GM18867 (cell line): ENCODE measurements around the gene PTTG2.
A peak's percentile ranks its signal among the peaks of the same experiment; 100 is the strongest.

Experiments
- ATAC-seq: cut with Tn5 transposase; IDR thresholded peaks from one replicate; pipeline ENCODE4 v1.9.1; 2021; ENCODE audit warnings: mild to moderate bottlenecking, moderate library complexity; ENCODE audit not compliant: unreplicated experiment

The PTTG2 gene

DNA sequence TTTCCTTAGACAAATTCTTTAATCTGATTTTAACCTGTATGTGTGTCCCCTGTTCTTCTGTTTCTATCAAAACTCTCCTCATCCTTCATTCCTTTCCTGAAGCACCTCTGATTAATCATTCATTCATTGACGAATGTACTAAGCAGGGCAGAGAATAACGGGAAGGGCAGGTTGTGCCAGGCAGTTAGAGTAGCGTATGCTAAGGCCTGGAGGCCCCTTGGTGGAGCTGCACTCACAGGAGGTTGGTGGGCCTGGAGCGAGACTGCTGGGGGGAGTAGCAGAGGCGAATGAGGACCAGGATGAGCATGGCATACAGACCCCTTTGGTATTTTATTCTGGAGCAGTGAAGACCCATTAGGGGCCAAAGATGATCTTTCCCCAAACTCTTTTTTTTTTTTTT lies 22.5 kb downstream of the PTTG2 start:
- ATAC-seq = no peak

DNA sequence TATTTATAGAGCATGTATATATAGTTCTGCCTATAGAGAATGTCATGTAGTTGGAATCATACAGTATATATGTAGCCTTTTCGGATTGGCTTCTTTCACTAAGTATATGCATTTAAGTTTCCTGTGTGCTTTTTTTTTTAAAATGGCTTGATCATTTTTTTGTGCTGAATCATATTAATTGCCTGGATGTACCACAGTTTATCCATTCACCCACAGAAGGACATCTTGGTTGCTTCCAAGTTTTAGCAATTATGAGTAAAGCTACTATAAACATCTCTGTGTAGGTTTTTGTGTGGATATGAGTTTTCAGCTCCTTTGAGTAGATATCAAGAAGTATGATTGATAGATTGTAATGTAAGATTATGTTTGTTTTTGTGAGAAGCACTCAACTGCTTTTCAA lies 23.8 kb downstream of the PTTG2 start:
- no peak for ATAC-seq

DNA sequence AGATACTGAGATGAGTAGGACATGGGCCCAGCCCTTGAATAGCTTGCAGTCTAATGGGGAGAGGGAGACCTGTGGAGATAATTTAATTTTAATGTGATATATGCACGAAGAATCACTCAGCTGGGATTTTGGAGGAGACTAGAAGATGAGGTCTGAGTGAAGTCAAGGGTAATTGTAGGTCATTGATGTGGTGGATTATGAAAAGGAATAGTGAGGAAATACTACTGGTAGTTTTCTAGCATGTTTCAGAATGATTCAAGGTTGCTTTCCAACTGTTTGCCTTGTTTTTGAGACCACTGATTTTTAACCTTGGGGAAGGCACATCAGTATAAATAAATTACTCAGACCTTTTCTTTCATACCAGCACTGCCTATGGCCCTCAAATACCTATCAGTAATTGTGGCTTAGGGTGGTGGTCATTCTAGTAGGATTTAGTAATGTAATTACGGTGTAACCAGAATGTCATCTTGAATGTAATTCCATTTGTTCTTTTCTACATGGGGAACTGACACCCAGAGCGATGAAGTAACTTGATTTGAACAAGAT lies 25.6 kb downstream of the PTTG2 start:
- no peak for ATAC-seq

DNA sequence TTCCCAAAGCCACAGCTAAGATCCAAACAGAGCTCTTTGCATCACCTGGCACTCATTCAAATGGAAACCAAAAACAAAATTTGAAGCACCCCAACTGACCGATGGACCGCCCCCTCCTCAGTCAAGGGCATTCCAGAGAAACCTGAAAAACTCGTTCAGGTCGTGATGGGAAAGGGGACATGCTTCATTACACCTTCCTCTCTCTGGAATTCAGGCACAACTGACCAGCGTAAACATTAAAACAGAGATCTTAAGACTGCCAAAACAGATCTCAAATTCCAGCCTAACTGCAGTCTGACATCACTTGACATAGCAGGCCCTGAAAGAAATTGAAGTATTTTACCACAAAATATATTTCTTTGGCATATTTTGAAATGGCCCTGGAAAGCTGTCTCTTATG lies 28.5 kb downstream of the PTTG2 start:
- no peak for ATAC-seq

- no peak for ATAC-seq
Measured at GRCh38 chr4:37989398-37990260, 29.4 kb downstream of the PTTG2 start.

DNA sequence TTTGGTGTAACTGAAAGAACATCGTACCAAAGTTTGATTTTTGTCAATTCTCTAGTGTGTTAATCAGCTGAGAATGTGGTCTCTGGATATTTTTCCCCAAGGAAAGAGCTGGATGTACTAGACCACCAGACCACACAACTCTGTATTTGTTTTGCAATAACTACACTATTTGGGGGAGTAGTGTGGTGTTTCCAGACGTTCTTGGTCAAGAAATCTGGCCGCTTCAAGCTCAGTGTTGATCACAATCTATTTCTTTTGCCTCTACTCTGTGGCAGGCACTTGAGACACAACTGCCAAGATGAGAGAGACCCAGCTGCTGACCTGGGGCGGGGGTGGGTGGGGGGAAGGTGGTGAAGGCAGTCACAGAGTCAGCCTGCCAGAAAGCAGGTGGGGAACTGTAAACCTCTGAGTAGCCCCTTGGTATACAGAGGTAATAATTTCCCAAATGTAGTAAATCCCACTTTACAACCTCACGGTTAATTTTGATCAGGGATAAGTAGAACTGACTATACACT lies 30.6 kb downstream of the PTTG2 start:
- ATAC-seq = no peak

DNA sequence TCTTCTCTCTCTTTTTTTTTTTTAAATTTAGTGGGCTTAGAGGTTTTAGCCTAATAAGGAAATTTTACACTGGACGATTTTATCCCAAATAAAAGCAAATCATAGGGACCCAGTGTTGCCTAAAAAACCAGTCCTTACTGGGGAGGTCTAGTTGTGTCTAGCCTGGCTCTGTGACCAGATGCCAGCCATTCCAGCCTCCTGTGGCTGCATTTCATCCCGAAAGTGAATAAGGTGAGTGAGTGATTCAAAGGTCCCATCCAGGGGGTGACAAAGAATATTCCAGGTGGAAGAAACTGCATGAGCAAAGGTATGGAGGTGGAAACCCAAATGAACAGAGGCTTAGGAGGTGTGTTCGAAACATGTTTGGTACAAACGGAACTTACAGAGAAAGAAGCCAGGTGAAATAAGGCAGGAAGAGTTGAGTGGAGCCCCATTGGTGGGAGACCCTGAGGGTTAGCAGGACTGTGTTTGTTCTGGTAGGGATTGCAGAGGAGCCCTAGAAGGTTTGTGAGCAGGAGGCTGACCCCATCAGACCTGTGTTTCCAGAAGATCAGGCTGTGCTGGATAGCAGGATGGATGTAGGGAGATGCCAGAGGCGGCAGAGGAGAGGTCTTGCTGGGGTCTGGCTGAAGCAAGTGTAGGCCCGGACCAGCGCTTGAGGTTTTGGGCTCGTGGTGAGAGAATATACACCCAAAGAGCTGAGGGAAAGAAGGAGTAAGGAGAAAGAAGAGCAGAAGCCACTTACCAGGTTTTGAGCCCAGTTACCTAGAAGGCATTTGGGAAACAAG lies 31.6 kb downstream of the PTTG2 start:
- ATAC-seq = no peak

DNA sequence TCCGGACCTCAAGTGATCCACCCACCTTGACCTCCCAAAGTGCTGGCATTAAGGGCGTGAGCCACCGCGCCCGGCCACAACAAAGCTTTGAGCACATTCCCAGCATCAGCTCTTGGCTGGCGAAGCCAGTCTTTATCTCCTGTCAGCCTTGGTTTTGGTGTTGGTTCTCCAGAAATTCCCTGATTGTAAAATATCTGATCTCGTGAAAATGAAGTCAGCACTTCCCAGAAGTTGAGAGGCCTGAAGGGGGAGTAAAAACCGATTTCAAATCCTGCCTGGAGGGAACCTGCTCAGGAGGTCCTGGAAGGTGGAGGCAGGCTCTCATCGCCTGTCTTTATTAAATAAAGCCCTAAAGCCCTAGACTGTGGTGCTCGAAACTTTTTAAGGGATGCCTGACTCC lies 33.6 kb downstream of the PTTG2 start:
- ATAC-seq = no peak

DNA sequence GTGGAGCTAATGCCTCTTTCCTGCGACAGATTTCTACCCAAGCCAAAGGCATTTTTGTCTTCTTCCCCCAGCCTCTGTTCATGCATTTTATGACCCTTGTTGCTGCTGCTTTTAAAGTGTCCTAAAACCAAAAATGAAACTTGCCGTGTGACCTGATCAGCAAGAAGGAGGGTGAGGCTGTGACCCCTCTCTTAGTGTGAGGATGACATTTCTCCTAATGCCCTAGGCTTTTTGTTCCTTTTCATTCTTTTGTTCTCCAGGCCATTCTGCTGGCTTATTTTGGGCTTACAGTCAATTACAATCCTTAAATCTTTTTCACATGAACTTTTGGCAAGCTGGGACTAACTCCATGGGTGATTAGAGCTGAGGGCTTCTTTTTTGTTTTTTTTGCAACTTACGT lies 34.4 kb downstream of the PTTG2 start:
- ATAC-seq = peak; percentile 60

DNA sequence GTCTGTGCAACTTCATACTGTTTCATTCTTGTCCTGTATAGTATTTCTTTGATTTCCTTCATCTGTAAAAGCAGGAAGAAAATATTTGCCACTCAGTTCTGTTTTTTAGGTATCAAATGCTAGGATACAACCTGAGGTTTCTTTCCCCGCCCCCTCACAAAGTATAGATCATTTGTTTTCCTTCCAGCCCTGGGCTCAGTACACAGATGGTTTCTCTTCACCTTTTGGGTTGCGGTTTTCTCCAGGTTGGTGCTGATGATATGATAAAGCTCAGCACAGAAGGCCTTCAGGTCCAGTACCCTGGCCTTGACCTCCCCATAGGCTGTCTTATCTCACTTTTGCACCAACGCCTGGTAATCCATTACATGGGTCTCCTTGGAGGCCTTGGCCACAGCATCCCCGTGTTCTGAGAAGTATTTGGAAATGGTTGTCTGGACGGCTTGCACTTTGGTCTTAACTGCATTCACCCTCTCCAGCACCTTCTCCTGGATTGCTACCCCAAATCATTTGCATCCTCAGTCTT lies 35.2 kb downstream of the PTTG2 start:
- no peak for ATAC-seq

DNA sequence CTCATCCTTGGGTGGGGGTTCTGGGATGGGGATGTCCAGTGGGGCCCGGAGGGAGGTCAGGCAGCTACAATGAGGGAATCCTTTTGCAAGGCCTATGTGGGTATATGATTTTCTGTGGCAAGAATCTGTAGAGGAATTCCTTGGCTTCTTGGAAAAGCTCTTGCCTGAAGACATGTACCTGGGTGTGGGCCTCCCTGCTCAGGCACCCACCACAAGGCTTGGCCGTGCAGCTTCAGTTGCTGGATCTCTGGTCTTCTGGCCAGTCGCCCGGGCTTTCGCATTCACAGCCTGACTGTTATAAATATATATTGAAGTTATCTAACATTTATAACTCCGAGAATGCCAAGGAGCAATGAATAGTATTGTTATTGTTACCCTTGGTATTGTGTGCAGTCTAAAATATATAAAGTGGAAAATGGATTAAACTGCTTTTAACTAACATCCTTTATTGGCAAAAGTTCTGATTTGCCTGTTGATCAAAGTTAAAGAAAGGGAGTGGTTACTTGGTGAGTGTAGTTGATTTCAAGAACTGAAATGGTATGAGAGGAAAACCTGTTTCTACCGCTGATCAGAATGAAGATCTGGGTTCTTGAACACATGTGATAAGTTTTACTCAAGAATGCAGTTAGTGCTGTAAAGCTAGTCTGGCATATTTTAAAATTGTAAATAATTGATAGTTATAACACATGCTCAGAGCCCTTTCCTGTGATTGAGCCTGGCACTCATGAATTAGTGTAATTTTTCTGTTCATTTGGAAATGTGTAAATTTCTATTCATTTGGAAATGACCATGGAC lies 36.0 kb downstream of the PTTG2 start:
- ATAC-seq = no peak

DNA sequence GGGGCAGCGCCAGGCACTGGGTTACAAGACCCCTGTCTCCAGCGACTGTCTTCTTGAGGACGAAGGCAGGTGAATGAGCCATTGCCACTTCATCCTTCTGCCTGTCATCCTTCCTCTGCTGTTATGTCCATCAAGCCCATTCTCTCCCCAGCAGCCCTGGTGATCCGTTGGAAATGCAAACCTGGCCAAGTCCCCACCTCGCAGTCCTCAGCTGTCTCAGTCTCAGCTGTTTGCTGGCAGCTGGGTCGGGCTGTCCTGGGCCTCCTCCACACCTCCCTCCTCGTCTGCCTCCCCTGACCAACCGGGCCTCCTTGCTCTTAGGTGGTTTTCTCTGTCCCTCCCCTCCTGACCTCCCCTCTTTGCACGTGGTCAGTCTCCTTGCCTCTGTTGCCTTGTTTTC lies 38.0 kb downstream of the PTTG2 start:
- no peak for ATAC-seq

- no peak for ATAC-seq
Measured at GRCh38 chr4:37999000-37999716, 39.0 kb downstream of the PTTG2 start.

DNA sequence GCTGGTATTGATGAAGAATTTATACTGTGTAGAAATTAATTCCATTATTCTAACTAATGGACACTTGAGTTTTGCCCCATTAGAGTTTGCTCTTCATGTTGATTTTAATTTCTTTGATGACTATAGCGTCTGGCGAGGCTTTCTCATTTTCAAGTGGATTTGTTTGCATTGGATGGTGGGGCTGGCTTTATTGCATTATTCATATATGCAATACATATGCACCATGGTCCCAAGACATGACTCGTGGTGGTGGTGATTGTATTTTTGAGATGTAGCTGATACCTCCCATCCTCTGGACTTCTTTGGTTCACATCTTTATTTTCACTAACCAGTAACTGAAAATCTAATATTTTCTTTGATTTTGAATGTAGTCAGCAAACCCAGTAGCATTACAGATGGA lies 39.8 kb downstream of the PTTG2 start:
- ATAC-seq = no peak

- ATAC-seq = no peak
Measured at GRCh38 chr4:38001927-38002326, 41.7 kb downstream of the PTTG2 start.

DNA sequence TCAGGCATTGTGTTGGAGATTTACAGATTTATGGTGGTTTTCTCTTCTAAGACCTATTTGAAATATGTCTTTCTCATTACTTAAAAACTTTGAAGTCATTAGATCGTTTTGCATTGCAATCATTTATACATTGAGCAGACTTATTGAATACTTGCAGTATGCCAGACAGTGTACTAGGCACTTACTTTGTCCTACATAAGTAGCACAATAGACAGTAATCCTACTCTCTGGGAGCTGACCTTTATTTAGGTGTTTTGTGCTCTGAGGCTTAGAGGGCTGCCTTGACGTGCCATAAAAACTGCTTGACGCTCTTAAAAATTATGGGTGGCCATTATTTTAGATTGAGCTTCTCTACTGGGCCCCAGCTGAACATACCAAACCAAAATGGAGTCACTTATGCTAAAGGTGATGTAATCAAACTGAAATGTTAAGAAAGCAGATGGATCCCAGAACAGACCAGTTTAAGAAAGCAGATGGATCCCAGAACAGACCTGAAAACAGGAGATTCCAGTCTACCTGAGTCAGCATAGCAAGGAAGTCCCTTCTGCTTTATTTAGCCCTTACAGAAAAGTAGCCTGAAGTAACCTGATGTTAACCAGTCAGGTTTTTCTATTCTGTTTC lies 42.4 kb downstream of the PTTG2 start:
- no peak for ATAC-seq

GRCh38 chr4:38003102-38003501 lies 42.9 kb downstream of the PTTG2 start:
- ATAC-seq = no peak

DNA sequence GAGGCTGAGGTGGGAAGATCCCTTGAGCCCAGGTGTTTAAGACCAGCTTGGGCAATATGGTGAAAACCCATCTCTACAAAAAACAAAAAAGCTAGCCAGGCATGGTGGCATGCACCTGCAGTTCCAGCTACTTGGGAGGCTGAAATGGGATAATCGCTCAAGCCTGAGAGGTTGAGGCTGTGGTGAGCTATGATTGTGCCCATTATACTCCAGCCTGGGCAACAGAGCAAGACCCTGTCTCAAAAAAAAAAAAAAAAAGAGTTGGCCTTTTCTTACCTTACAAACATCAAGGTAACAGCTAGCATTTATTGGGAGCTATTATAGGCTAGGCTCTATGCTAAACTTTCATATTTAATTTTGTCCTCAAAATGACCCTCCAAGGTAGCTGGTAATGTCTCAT lies 43.4 kb downstream of the PTTG2 start:
- ATAC-seq = no peak

GRCh38 chr4:38004062-38004461 lies 43.9 kb downstream of the PTTG2 start:
- ATAC-seq = no peak

DNA sequence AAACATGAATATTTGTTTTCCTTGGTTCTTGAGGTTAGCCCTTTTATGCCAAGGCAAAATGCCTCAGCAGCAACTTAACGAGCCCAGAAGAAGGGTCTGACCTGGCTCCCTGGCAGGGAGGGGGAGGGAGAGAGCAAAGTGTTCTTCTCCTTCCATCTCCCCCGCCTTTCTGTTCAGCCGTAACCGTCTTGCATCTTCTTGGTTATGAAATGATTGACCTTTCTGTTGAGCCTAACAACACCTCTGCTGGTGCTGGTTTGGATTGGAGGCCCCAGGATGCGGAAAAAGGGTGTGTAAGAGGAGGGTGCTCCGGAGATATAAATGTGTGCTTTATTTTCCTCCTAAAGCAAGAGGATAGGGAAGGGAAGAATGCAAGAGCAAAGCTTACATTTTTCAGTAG lies 44.7 kb downstream of the PTTG2 start:
- ATAC-seq = no peak
